ENCODE measurements around the gene KRT32.

DNA sequence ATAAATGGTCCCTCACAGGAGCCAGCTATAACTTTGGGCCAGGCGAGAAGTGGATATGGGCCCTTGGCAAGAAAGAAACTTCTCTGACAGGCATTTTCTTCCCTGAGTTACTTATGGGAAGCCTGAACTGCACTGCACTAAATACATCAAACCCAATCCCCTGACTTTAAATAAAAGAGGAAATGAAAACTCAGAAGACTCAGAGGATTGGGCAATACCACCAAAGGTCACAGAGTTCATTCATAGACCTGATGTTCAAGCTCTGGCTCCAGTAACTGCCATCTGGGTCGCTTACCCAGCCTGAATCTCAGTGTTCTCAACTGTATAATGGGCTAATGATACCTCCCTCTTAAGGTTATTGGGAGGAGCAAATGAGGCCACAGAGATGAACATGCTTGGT is 12.9 kb upstream of the KRT32 start:
- TF ChIP-seq, protein P1, sequence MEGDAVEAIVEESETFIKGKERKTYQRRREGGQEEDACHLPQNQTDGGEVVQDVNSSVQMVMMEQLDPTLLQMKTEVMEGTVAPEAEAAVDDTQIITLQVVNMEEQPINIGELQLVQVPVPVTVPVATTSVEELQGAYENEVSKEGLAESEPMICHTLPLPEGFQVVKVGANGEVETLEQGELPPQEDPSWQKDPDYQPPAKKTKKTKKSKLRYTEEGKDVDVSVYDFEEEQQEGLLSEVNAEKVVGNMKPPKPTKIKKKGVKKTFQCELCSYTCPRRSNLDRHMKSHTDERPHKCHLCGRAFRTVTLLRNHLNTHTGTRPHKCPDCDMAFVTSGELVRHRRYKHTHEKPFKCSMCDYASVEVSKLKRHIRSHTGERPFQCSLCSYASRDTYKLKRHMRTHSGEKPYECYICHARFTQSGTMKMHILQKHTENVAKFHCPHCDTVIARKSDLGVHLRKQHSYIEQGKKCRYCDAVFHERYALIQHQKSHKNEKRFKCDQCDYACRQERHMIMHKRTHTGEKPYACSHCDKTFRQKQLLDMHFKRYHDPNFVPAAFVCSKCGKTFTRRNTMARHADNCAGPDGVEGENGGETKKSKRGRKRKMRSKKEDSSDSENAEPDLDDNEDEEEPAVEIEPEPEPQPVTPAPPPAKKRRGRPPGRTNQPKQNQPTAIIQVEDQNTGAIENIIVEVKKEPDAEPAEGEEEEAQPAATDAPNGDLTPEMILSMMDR (optimal IDR thresholded peaks at IDR 0.05 in 1 of 3, IDR thresholded peaks at IDR 0.05 in 1 of 3, conservative IDR thresholded peaks at IDR 0.05 in 1 of 3; ENCODE audit: extremely low read depth in 1 of 3, insufficient read depth in 2 of 3, low read length in 3 of 3) = no peak
- no peak for TF ChIP-seq EZH2 (IDR thresholded peaks at IDR 0.05; ENCODE audit: low read length)

Data from keratinocyte (primary cell).